GM12878 (cell line): ENCODE data around the gene ZSWIM3. TPM values are rescaled to one million over a fixed set of nuclear protein-coding genes. Genes with fewer than 3 reads are reported as not detected.
A peak's percentile ranks its signal among the peaks of the same experiment; 100 is the strongest.

Experiments used
- BHLHE40 ChIP-seq, 2 experiments: fragments of 450-650 bp in 1 of 2; IDR thresholded peaks; 2 replicates each; pipeline ENCODE4 v1.6.1; 2011 to 2017; ENCODE audit warnings: low read depth in 2 of 2, borderline replicate concordance in 1 of 2, improper control_type of control experiment in 1 of 2, low read length in 1 of 2, mild to moderate bottlenecking in 1 of 2
- CREM ChIP-seq: IDR thresholded peaks from 2 replicates; pipeline ENCODE4 v1.6.1; 2014; ENCODE audit warnings: antibody characterized with exemption, low read depth
- ETV6 ChIP-seq, 2 experiments: fragments of 450-650 bp in 1 of 2; IDR thresholded peaks in 1 of 2; conservative IDR thresholded peaks in 1 of 2; 2 replicates each; pipeline ENCODE4 v1.6.1; 2014; ENCODE audit warnings: antibody characterized with exemption in 1 of 2, borderline replicate concordance in 1 of 2, low read depth in 1 of 2, mild to moderate bottlenecking in 1 of 2, moderate library complexity in 1 of 2
- FOXM1 ChIP-seq: IDR thresholded peaks from 2 replicates; pipeline ENCODE4 v1.6.1; 2012; ENCODE audit warnings: low read depth, mild to moderate bottlenecking, inconsistent platforms, low read length, moderate library complexity
- IKZF1 ChIP-seq: fragments of 450-650 bp; conservative IDR thresholded peaks from 2 replicates; pipeline ENCODE4 v1.6.1; 2017; ENCODE audit warnings: antibody characterized with exemption, mild to moderate bottlenecking
- NR2C2 ChIP-seq: IDR thresholded peaks from 2 replicates; pipeline ENCODE4 v1.6.1; 2011; ENCODE audit warnings: borderline replicate concordance, low read depth; ENCODE audit not compliant: control insufficient read depth, insufficient read length
- SIX5 ChIP-seq: IDR thresholded peaks from 2 replicates; pipeline ENCODE4 v1.6.1; 2011; ENCODE audit warnings: mild to moderate bottlenecking, low read depth, low read length, moderate library complexity; ENCODE audit not compliant: severe bottlenecking
- SMARCA5 ChIP-seq: fragments of 450-650 bp; IDR thresholded peaks from 2 replicates; pipeline ENCODE4 v1.6.1; 2017; ENCODE audit warnings: mild to moderate bottlenecking
- SMC3 ChIP-seq: IDR thresholded peaks from 2 replicates; pipeline ENCODE4 v1.6.1; 2011; ENCODE audit warnings: low read length, improper control_type of control experiment, borderline replicate concordance
- polyA plus RNA-seq, 11 experiments: library from polyadenylated mRNA; depleted of rRNA in 4 of 11; unstranded in 6 of 11; stranded (reverse) in 5 of 11; fragments of >200 nt; fragmentation: Nextera tagmentation in 4 of 11; fragmentation: Illumina TruSeq in 1 of 11; extraction: Ambion mirVana in 4 of 11; extraction: Trizol in 1 of 11; gene quantifications; 1 replicate in 1 of 11; 2 replicates in 10 of 11; pipeline versions ENCODE4 v1.2.1 to v1.2.3, GENCODE V29; 2011 to 2016; ENCODE audit warnings: inconsistent platforms in 2 of 11, missing spikeins in 2 of 11, low read depth in 1 of 11
- total RNA-seq, 4 experiments: library from RNA; depleted of rRNA in 3 of 4; stranded (reverse); fragments of >200 nt in 3 of 4; fragmentation: Illumina TruSeq in 1 of 4; extraction: Trizol in 1 of 4; gene quantifications; 2 replicates each; pipeline versions ENCODE4 v1.2.1 to v1.2.3, GENCODE V29; 2013 to 2021
- TF ChIP-seq, protein P1 (sequence below): IDR thresholded peaks from 2 replicates; pipeline ENCODE4 v1.6.1; 2011; ENCODE audit warnings: low read depth, low read length, improper control_type of control experiment, borderline replicate concordance
- TF ChIP-seq, protein P2 (sequence below): fragments of 450-650 bp; IDR thresholded peaks from 2 replicates; pipeline ENCODE4 v1.6.1; 2018; ENCODE audit warnings: borderline replicate concordance, mild to moderate bottlenecking; ENCODE audit not compliant: partially characterized antibody
- TF ChIP-seq, protein P3 (sequence below): fragments of 450-650 bp; IDR thresholded peaks from 2 replicates; pipeline ENCODE4 v1.6.1; 2017; ENCODE audit warnings: borderline replicate concordance
- TF ChIP-seq, protein P4 (sequence below): IDR thresholded peaks from 2 replicates; pipeline ENCODE4 v1.6.1; 2011; ENCODE audit warnings: borderline replicate concordance, low read depth, mild to moderate bottlenecking, moderate library complexity, mixed read lengths, low read length; ENCODE audit not compliant: insufficient read depth; ENCODE audit errors: extremely low read length
- TF ChIP-seq, protein P5 (sequence below): fragments of 450-650 bp; IDR thresholded peaks from 2 replicates; pipeline ENCODE4 v1.6.1; 2014; ENCODE audit warnings: mild to moderate bottlenecking

Gene ZSWIM3
- total and polyA plus RNA-seq, 10 of the 15 experiments (the other 5 are each of a cell fraction or from before 2014, with no cell fraction given), result 1.6 to 5.1 (median 4.2) TPM

DNA sequence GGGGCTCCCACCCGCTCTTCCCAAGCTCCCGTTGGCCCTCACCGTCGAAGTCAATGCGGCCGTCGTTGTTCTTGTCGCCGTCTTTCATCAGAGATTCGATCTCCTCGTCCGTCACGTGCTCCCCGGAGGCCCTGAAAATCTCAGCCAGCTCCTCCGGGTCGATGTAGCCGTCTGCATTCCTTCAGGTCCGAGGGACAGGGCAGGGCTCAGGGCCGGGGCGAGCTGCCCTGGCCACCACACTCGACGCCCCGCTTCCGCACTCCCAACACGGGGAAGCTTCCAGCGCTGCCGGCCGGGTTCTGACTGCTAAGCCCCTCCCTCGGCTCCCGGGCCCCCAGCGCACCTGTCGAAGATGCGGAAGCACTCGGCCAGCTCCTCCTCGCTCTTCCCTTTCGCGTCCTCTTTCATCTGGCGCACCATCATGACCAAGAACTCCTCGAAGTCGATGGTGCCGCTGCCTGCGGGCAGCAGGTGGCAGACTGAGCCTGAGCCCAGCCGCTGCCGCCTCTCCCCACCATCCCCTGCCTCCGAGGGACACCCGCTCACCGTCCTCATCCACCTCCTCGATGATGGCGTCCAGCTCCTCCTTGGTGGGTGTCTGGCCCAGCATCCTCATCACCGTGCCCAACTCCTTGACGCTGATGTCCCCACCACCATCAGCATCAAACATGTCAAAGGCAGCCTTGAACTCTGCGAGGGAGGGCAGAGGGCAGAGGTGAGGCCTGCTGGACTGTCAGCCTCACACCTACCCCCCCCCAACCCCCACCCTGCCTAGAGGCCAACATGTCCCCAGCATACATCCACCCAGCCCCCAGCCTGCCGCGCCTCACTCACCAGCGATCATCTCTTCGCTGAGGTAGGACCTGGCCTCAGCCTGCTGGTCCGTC is 33.2 kb upstream of the ZSWIM3 start (continued):
- TF ChIP-seq, protein P1, sequence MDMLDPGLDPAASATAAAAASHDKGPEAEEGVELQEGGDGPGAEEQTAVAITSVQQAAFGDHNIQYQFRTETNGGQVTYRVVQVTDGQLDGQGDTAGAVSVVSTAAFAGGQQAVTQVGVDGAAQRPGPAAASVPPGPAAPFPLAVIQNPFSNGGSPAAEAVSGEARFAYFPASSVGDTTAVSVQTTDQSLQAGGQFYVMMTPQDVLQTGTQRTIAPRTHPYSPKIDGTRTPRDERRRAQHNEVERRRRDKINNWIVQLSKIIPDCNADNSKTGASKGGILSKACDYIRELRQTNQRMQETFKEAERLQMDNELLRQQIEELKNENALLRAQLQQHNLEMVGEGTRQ, result no peak
- TF ChIP-seq, protein P2, sequence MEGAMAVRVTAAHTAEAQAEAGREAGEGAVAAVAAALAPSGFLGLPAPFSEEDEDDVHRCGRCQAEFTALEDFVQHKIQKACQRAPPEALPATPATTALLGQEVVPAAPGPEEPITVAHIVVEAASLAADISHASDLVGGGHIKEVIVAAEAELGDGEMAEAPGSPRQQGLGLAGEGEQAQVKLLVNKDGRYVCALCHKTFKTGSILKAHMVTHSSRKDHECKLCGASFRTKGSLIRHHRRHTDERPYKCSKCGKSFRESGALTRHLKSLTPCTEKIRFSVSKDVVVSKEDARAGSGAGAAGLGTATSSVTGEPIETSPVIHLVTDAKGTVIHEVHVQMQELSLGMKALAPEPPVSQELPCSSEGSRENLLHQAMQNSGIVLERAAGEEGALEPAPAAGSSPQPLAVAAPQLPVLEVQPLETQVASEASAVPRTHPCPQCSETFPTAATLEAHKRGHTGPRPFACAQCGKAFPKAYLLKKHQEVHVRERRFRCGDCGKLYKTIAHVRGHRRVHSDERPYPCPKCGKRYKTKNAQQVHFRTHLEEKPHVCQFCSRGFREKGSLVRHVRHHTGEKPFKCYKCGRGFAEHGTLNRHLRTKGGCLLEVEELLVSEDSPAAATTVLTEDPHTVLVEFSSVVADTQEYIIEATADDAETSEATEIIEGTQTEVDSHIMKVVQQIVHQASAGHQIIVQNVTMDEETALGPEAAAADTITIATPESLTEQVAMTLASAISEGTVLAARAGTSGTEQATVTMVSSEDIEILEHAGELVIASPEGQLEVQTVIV, result no peak
- TF ChIP-seq BHLHE40 (IDR thresholded peaks at IDR 0.05; ENCODE audit: borderline replicate concordance in 1 of 2, low read depth in 2 of 2, low read length in 1 of 2) (peak in 1 of 2 experiments; percentile 52; a peak in 2 of 4 replicates), NR2C2 (no peak), SMC3 (peak; percentile 47; the same call in 1 of the 2 replicates), IKZF1 (peak; percentile 37; the same call in 1 of the 2 replicates), ETV6 (conservative IDR thresholded peaks at IDR 0.05 in 1 of 2, IDR thresholded peaks at IDR 0.05 in 1 of 2; ENCODE audit: borderline replicate concordance in 1 of 2, low read depth in 1 of 2) (no peak), SMARCA5 (no peak), SIX5 (no peak), CREM (no peak), FOXM1 (no peak)
- TF ChIP-seq, protein P3, sequence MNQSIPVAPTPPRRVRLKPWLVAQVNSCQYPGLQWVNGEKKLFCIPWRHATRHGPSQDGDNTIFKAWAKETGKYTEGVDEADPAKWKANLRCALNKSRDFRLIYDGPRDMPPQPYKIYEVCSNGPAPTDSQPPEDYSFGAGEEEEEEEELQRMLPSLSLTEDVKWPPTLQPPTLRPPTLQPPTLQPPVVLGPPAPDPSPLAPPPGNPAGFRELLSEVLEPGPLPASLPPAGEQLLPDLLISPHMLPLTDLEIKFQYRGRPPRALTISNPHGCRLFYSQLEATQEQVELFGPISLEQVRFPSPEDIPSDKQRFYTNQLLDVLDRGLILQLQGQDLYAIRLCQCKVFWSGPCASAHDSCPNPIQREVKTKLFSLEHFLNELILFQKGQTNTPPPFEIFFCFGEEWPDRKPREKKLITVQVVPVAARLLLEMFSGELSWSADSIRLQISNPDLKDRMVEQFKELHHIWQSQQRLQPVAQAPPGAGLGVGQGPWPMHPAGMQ, result no peak
- TF ChIP-seq, protein P4, sequence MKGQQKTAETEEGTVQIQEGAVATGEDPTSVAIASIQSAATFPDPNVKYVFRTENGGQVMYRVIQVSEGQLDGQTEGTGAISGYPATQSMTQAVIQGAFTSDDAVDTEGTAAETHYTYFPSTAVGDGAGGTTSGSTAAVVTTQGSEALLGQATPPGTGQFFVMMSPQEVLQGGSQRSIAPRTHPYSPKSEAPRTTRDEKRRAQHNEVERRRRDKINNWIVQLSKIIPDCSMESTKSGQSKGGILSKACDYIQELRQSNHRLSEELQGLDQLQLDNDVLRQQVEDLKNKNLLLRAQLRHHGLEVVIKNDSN, result peak; percentile 27
- TF ChIP-seq, protein P5, sequence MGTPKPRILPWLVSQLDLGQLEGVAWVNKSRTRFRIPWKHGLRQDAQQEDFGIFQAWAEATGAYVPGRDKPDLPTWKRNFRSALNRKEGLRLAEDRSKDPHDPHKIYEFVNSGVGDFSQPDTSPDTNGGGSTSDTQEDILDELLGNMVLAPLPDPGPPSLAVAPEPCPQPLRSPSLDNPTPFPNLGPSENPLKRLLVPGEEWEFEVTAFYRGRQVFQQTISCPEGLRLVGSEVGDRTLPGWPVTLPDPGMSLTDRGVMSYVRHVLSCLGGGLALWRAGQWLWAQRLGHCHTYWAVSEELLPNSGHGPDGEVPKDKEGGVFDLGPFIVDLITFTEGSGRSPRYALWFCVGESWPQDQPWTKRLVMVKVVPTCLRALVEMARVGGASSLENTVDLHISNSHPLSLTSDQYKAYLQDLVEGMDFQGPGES, result no peak
- TF ChIP-seq, all 136 proteins: peak for 5
